HG03558 (cell line): ENCODE data around the gene KANSL3.
A peak's percentile ranks its signal among the peaks of the same experiment; 100 is the strongest.
"Not testable (repeated sequence)": the region's sequence is repeated elsewhere in the genome, so short reads cannot be mapped to it uniquely, and the experiment has no call there.

ENCODE experiments used
- ATAC-seq: cut with Tn5 transposase; IDR thresholded peaks from one replicate; pipeline ENCODE4 v1.9.1; 2021; ENCODE audit warnings: moderate number of reproducible peaks; ENCODE audit not compliant: unreplicated experiment; ENCODE audit errors: extremely low read depth

The KANSL3 gene

GRCh38 chr2:96656540-96656939 is 18.4 kb upstream of the KANSL3 start:
- ATAC-seq: no peak

GRCh38 chr2:96655526-96655925 is 17.4 kb upstream of the KANSL3 start:
- ATAC-seq: no peak

- not testable (repeated sequence) for ATAC-seq
Observed at GRCh38 chr2:96654791-96655190, 16.7 kb upstream of the KANSL3 start.

GRCh38 chr2:96651793-96652192 is 13.7 kb upstream of the KANSL3 start:
- no peak for ATAC-seq

- no peak for ATAC-seq
Observed at GRCh38 chr2:96649342-96649741, 11.2 kb upstream of the KANSL3 start.

GRCh38 chr2:96648306-96648930 is 10.3 kb upstream of the KANSL3 start:
- ATAC-seq: no peak

- no peak for ATAC-seq
Observed at GRCh38 chr2:96647681-96648080, 9.6 kb upstream of the KANSL3 start.

- ATAC-seq: no peak
Observed at GRCh38 chr2:96642564-96643360, 4.7 kb upstream of the KANSL3 start, which contains the start of gene FER1L5. TSS of gene FER1L5 (plus strand) at chr2:96642764. CDS start at chr2:96642837, 73 bp downstream.

- peak; percentile 33 for ATAC-seq
Observed at GRCh38 chr2:96637385-96638143, 548 bp downstream of the KANSL3 start.

GRCh38 chr2:96636551-96637171 is 1.5 kb downstream of the KANSL3 start:
- no peak for ATAC-seq

- ATAC-seq: no peak
Observed at GRCh38 chr2:96633641-96634040, 4.5 kb downstream of the KANSL3 start.

- no peak for ATAC-seq
Observed at GRCh38 chr2:96631804-96632435, 6.2 kb downstream of the KANSL3 start.

GRCh38 chr2:96626553-96626942 is 11.6 kb downstream of the KANSL3 start:
- ATAC-seq: no peak

GRCh38 chr2:96625571-96626552 is 12.2 kb downstream of the KANSL3 start:
- no peak for ATAC-seq

- ATAC-seq: no peak
Observed at GRCh38 chr2:96623116-96623515, 15.0 kb downstream of the KANSL3 start.

GRCh38 chr2:96622544-96622943 is 15.6 kb downstream of the KANSL3 start:
- no peak for ATAC-seq

- ATAC-seq: no peak
Observed at GRCh38 chr2:96618596-96619283, 19.4 kb downstream of the KANSL3 start.

GRCh38 chr2:96617012-96617411 is 21.1 kb downstream of the KANSL3 start:
- ATAC-seq: no peak
